Endothelial cell of umbilical vein (primary cell): ENCODE results near the gene MAMDC2. TPM values are rescaled to one million over a fixed set of nuclear protein-coding genes. Genes with fewer than 3 reads are reported as not detected.

Experiments used
- BruUV-seq: library from RNA; stranded (reverse); fragments of 400-500 nt; replicated peaks from 2 replicates; lab custom pipeline; 2021; lab: Mats Ljungman, UMichigan
- CTCF ChIA-PET: fragments of 300-600, 350-600 bp; sonication (Branson Sonifier 250); formaldehyde crosslinking; loops from one replicate; lab custom pipeline; 2021; ENCODE audit warnings: antibody characterized with exemption, inconsistent platforms; lab: Charles Lee
- POLR2A ChIA-PET: fragments of 300-600, 350-600 bp; sonication (Branson Sonifier 250); formaldehyde crosslinking; loops from one replicate; lab custom pipeline; 2021; ENCODE audit warnings: antibody characterized with exemption, inconsistent platforms; lab: Charles Lee
- DNase-seq: peaks from one replicate; pipeline ENCODE4 v3.0.0-alpha.2; 2011; ENCODE audit warnings: low read depth, low spot score
- FAIRE-seq: peaks from 2 replicates; lab custom pipeline; 2011; peaks lifted over from hg19 to GRCh38; lab: Jason Lieb, UNC
- H2AFZ ChIP-seq: 2 replicates; pipeline ENCODE4 v1.6.0; 2012; ENCODE audit warnings: low read depth, low read length, control low read depth, inconsistent platforms
- H3K27ac ChIP-seq: 2 replicates; pipeline ENCODE4 v1.5.1; 2011; ENCODE audit warnings: low read depth, mild to moderate bottlenecking, control low read depth, low read length, moderate library complexity; ENCODE audit not compliant: insufficient read depth
- H3K27me3 ChIP-seq, 2 experiments: 2 replicates each; pipeline versions ENCODE4 v1.6.0 to v1.6.1; 2011; ENCODE audit warnings: low read length in 2 of 2, mixed read lengths in 1 of 2; ENCODE audit not compliant: control insufficient read depth in 2 of 2, insufficient read depth in 2 of 2
- H3K36me3 ChIP-seq, 2 experiments: 2 replicates in 1 of 2; 3 replicates in 1 of 2; pipeline ENCODE4 v1.5.1; 2011; ENCODE audit warnings: low read length in 2 of 2, mild to moderate bottlenecking in 1 of 2, moderate library complexity in 1 of 2; ENCODE audit not compliant: control insufficient read depth in 2 of 2, insufficient read depth in 2 of 2; ENCODE audit errors: extremely low read depth in 1 of 2
- H3K4me1 ChIP-seq: 3 replicates; pipeline ENCODE4 v1.5.1; 2011; ENCODE audit warnings: mild to moderate bottlenecking, low read length; ENCODE audit not compliant: control insufficient read depth, insufficient read depth; ENCODE audit errors: extremely low read depth
- H3K4me2 ChIP-seq: 2 replicates; pipeline ENCODE4 v1.6.1; 2011; ENCODE audit warnings: low read length, control low read depth, mixed read lengths; ENCODE audit not compliant: insufficient read depth
- H3K4me3 ChIP-seq, 3 experiments: fragments of 200-600 bp in 1 of 3; sonication (generic), shearing (Covaris generic) in 1 of 3; replicated peaks in 1 of 3; 2 replicates each; pipeline ENCODE4 v1.5.1; 2011 to 2016; ENCODE audit warnings: control low read depth in 3 of 3, low read length in 3 of 3, mild to moderate bottlenecking in 2 of 3, inconsistent platforms in 1 of 3, low read depth in 1 of 3, moderate library complexity in 1 of 3; ENCODE audit not compliant: insufficient read depth in 1 of 3
- H3K79me2 ChIP-seq: 2 replicates; pipeline ENCODE4 v1.6.0; 2012; ENCODE audit warnings: low read length, inconsistent platforms; ENCODE audit not compliant: control insufficient read depth, insufficient read depth
- H3K9ac ChIP-seq: replicated peaks from 2 replicates; pipeline ENCODE3; 2011; ENCODE audit warnings: low read length, control low read depth; ENCODE audit not compliant: insufficient read depth; ENCODE audit errors: extremely low read depth
- H3K9me1 ChIP-seq: replicated peaks from 3 replicates; pipeline ENCODE4 v1.6.0; 2011; ENCODE audit warnings: mild to moderate bottlenecking, low read length; ENCODE audit not compliant: control insufficient read depth, insufficient read depth; ENCODE audit errors: extremely low read depth
- H3K9me3 ChIP-seq: replicated peaks from 2 replicates; pipeline ENCODE4 v1.5.1; 2012; ENCODE audit warnings: low read length, inconsistent platforms; ENCODE audit not compliant: control insufficient read depth, insufficient read depth
- H4K20me1 ChIP-seq: replicated peaks from 2 replicates; pipeline ENCODE3; 2011; ENCODE audit warnings: mild to moderate bottlenecking, low read length; ENCODE audit not compliant: control insufficient read depth, insufficient read depth; ENCODE audit errors: extremely low read depth
- CTCF ChIP-seq, 2 donors: IDR thresholded peaks; 1 replicate in 1 of 2; 2 replicates in 1 of 2; pipeline ENCODE4 v1.5.1; 2011; ENCODE audit warnings: low read length in 2 of 2, mild to moderate bottlenecking in 2 of 2, moderate library complexity in 2 of 2, control low read depth in 1 of 2, inconsistent platforms in 1 of 2, low read depth in 1 of 2; ENCODE audit not compliant: insufficient read depth in 1 of 2; ENCODE audit errors: extremely low read depth in 1 of 2
- EZH2 ChIP-seq: IDR thresholded peaks from 2 replicates; pipeline ENCODE4 v1.6.1; 2012; ENCODE audit warnings: borderline replicate concordance, low read depth, mild to moderate bottlenecking, moderate library complexity, low read length, inconsistent platforms; ENCODE audit not compliant: severe bottlenecking
- FOS ChIP-seq: IDR thresholded peaks from 2 replicates; pipeline ENCODE4 v1.6.1; 2011; ENCODE audit warnings: mild to moderate bottlenecking, low read length, moderate library complexity, borderline replicate concordance; ENCODE audit not compliant: insufficient read depth
- GATA2 ChIP-seq: IDR thresholded peaks from 2 replicates; pipeline ENCODE4 v1.7.0; 2011; ENCODE audit warnings: low read depth, mild to moderate bottlenecking, moderate library complexity, mixed read lengths, low read length; ENCODE audit not compliant: insufficient read length, insufficient read depth
- JUN ChIP-seq: IDR thresholded peaks from 2 replicates; pipeline ENCODE4 v1.6.1; 2011; ENCODE audit warnings: borderline replicate concordance, low read depth; ENCODE audit not compliant: insufficient read length, insufficient read depth
- MYC ChIP-seq: IDR thresholded peaks from one replicate; pipeline ENCODE4 v1.6.1; 2011; ENCODE audit warnings: mild to moderate bottlenecking, low read depth, low read length
- POLR2A ChIP-seq: IDR thresholded peaks from 2 replicates; pipeline ENCODE4 v1.6.1; 2012; ENCODE audit warnings: low read depth, mild to moderate bottlenecking, control low read depth, low read length
- POLR2AphosphoS5 ChIP-seq: IDR thresholded peaks from 2 replicates; pipeline ENCODE4 v1.6.1; 2012; ENCODE audit warnings: low read depth, mild to moderate bottlenecking, control low read depth, low read length, moderate library complexity; ENCODE audit not compliant: insufficient read depth
- dilution Hi-C: fragments of 300-500 bp; cut with MboI; formaldehyde crosslinking; loops from one replicate; pipeline ENCODE4 v1.15.0; 2019; ENCODE audit warnings: low sequenced_read_pairs; ENCODE audit not compliant: extremely low pct_ligation_motif_present
- intact Hi-C: fragments of 100-400 bp; cut with micrococcal nuclease; formaldehyde crosslinking; loops from one replicate; pipeline ENCODE4 v1.10.0; 2022
- polyA plus RNA-seq, 4 experiments: library from polyadenylated mRNA; depleted of rRNA in 3 of 4; stranded (reverse) in 3 of 4; unstranded in 1 of 4; fragments of >200 nt; gene quantifications; 2 replicates each; pipeline versions ENCODE4 v1.2.1 to v1.2.3, GENCODE V29; 2011 to 2012; ENCODE audit warnings: missing spikeins in 1 of 4
- total RNA-seq: library from RNA; stranded (reverse); gene quantifications from 2 replicates; pipeline ENCODE4 v1.2.3, GENCODE V29; 2021
- TF ChIP-seq, protein P1 (sequence below): IDR thresholded peaks from 2 replicates; pipeline ENCODE4 v1.6.1; 2011; ENCODE audit not compliant: insufficient read depth, insufficient read length

Gene MAMDC2
- total and polyA plus RNA-seq, 2 donors (not counting 3 experiments of a cell fraction or from before 2014, with no cell fraction given): 0.60 to 1.1 TPM

DNA sequence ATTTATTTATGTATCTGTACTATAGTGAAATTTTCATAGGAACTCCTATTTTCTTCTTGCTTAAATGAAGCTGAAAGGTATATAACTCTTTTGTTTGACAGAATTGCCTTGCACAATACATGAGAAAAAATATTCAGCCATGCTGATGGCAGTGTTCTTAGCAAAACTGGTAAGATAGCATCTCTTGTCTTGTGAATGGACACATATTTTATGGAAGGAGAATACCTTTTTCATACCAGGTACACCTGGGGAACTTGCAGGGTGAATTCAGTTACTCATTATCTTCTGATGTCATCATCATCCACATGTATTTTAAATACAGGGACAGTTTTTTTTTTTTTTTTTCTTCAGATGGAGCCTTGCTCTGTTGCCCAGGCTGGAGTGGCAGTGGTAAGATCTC lies 49.4 kb downstream of the MAMDC2 start:
- no peak overlapping the region for H3K4me2 ChIP-seq
- no peak overlapping the region for H3K9ac ChIP-seq
- no TSS peak for BruUV-seq
- H3K9me1 ChIP-seq: no peaks in the 10 kb centered on the region
- H3K36me3 ChIP-seq: no peaks in the 10 kb centered on the region
- H3K4me3 ChIP-seq: no peak overlapping the region
- DNase-seq (no peak), FAIRE-seq (no peak)
- intact Hi-C loops (no loop called here), dilution Hi-C loops (no loop called here)
- no peaks in the 10 kb centered on the region for H3K4me1 ChIP-seq
- POLR2A ChIA-PET: no interaction called here
- H3K27me3 ChIP-seq: peaks cover 4 to 20% of the 10 kb centered on the region in 2 experiments
- H3K79me2 ChIP-seq: no peaks in the 10 kb centered on the region
- no peaks in the 10 kb centered on the region for H3K9me3 ChIP-seq
- no peak overlapping the region for H2AFZ ChIP-seq
- no peak for TF ChIP-seq GATA2
- no peak for TF ChIP-seq MYC
- no peak for TF ChIP-seq JUN
- TF ChIP-seq, protein P1, sequence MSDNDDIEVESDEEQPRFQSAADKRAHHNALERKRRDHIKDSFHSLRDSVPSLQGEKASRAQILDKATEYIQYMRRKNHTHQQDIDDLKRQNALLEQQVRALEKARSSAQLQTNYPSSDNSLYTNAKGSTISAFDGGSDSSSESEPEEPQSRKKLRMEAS: no peak
- TF ChIP-seq FOS: no peak
- no peak for TF ChIP-seq EZH2
- TF ChIP-seq POLR2AphosphoS5: no peak
- TF ChIP-seq CTCF (IDR thresholded peaks at IDR 0.05; ENCODE audit: extremely low read depth in 1 of 2, insufficient read depth in 1 of 2, low read depth in 1 of 2, low read length in 2 of 2): no peak
- no peak for TF ChIP-seq POLR2A
- no peak overlapping the region for H3K27ac ChIP-seq
- H4K20me1 ChIP-seq: no peaks in the 10 kb centered on the region
- CTCF ChIA-PET: no interaction called here
